Lower leg skin (tissue), 4 donors: ENCODE results near the gene PACC1. TPM values are rescaled to one million over a fixed set of nuclear protein-coding genes. Genes with fewer than 3 reads are reported as not detected.

Experiments used
- DNase-seq, 2 donors: peaks; one replicate each; pipeline ENCODE4 v3.0.0-alpha.2; 2019; ENCODE audit warnings: low spot score in 2 of 2
- H3K4me3 ChIP-seq: fragments of 200-600 bp; sonication (generic); 2 replicates; pipeline ENCODE4 v1.5.1; 2017; ENCODE audit warnings: mild to moderate bottlenecking, low read depth; ENCODE audit not compliant: poor library complexity, severe bottlenecking
- POLR2A ChIP-seq, 2 donors: fragments of 450-650 bp; IDR thresholded peaks; one replicate each; pipeline ENCODE4 v1.6.1; 2016 to 2017; ENCODE audit warnings: antibody characterized with exemption in 2 of 2, mild to moderate bottlenecking in 1 of 2, moderate library complexity in 1 of 2
- WGBS, 2 donors: methylation state at CpG; one replicate each; pipeline ENCODE4 v1.1.5; 2018; 5-methylcytosine and 5-hydroxymethylcytosine counted together
- intact Hi-C: fragments of 100-400 bp; cut with DNase I; formaldehyde crosslinking; loops from one replicate; pipeline ENCODE4 v1.15.0; 2023; ENCODE audit warnings: low total_unique reads
- total RNA-seq, 4 donors: library from RNA; depleted of rRNA; stranded (reverse); fragments of >200 nt; gene quantifications; one replicate each; pipeline ENCODE4 v1.1.0, GENCODE V29; 2016
- TF ChIP-seq, protein P1 (sequence below), 3 donors: fragments of 450-650 bp; IDR thresholded peaks; one replicate each; pipeline ENCODE4 v1.5.1; 2016; ENCODE audit warnings: antibody characterized with exemption in 3 of 3, mild to moderate bottlenecking in 3 of 3, moderate library complexity in 2 of 3

PACC1 gene
- total RNA-seq, 4 donors from 2014 or later, result 2.5 to 8.6 (median 6.1) TPM

- 49 to 52% methylated on average over 16 to 17 of the region's 17 CpGs for WGBS, 2 donors
- peak in 1 of 2 donors; percentile 53 for DNase-seq
- TF ChIP-seq, protein P1, sequence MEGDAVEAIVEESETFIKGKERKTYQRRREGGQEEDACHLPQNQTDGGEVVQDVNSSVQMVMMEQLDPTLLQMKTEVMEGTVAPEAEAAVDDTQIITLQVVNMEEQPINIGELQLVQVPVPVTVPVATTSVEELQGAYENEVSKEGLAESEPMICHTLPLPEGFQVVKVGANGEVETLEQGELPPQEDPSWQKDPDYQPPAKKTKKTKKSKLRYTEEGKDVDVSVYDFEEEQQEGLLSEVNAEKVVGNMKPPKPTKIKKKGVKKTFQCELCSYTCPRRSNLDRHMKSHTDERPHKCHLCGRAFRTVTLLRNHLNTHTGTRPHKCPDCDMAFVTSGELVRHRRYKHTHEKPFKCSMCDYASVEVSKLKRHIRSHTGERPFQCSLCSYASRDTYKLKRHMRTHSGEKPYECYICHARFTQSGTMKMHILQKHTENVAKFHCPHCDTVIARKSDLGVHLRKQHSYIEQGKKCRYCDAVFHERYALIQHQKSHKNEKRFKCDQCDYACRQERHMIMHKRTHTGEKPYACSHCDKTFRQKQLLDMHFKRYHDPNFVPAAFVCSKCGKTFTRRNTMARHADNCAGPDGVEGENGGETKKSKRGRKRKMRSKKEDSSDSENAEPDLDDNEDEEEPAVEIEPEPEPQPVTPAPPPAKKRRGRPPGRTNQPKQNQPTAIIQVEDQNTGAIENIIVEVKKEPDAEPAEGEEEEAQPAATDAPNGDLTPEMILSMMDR (IDR thresholded peaks at IDR 0.05), result no peak
- no peak for TF ChIP-seq POLR2A (IDR thresholded peaks at IDR 0.05)
- intact Hi-C loops, result no loop called here
- H3K4me3 ChIP-seq, result no peak overlapping the region
These were observed 19.1 kb upstream of the PACC1 start for GRCh38 chr1:212433577-212434462.

- WGBS, 2 donors, result 1% methylated on average over 29 to 63 of the region's 86 CpGs
- H3K4me3 ChIP-seq, result peak within 1 kb of the TSS; percentile 71
- peak; percentile 67 to 96 for DNase-seq
- intact Hi-C loops, result no loop called here
- TF ChIP-seq, protein P1 (IDR thresholded peaks at IDR 0.05), result no peak
- TF ChIP-seq POLR2A (IDR thresholded peaks at IDR 0.05), result peak in 1 of 2 donors; percentile 30
These were observed 18.2 kb upstream of the PACC1 start, which contains the start of gene NENF for GRCh38 chr1:212432661-212433576. Gene NENF (plus strand): TSS chr1:212432920. CDS start chr1:212432944, 24 bp downstream.

DNA sequence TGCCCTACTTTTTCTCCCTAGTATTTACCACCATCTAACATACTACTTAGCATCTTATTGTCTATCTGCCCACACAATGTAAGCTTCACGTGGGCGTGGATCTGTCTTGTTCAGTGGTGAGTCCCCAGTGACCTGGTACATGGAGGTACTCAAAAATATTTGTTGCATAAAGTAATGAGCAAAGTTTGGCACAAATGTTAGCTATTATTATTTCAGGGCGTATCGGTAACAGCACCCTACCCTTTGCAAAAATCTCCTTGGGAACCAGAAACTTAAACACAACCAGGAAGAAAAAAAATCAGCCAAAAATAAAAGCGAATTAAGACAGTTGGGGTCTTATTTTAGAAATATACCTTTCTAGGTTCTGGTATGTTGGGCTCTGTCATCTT lies 17.6 kb upstream of the PACC1 start:
- TF ChIP-seq, protein P1 (IDR thresholded peaks at IDR 0.05), result no peak
- no peak for TF ChIP-seq POLR2A (IDR thresholded peaks at IDR 0.05)
- intact Hi-C loops, result no loop called here
- DNase-seq, result no peak
- H3K4me3 ChIP-seq, result no peak overlapping the region
- WGBS, 2 donors, result 10 to 15% methylated on average over 5 of the region's 5 CpGs

DNA sequence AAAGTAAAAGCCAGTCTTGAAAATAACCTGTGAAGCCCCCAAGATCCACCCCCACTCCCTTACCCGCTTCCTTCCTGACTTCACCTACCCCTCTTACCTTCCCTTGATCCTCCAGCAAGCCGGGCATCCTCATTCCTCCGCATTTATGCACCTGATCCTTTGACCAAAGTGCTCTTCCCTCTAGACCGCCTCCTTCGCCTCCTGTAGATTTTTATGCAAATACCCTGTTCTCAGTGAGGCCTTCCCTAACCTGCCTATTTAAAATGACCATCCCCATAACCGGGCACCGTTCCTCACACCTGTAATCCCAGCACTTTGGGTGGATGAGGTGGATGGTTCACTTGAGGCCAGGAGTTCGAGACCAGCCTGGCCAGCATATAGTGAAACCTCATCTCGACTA lies 17.0 kb upstream of the PACC1 start:
- TF ChIP-seq, protein P1 (IDR thresholded peaks at IDR 0.05), result no peak
- TF ChIP-seq POLR2A (IDR thresholded peaks at IDR 0.05), result no peak
- WGBS, 2 donors, result 92 to 93% methylated on average over 9 of the region's 9 CpGs
- no peak overlapping the region for H3K4me3 ChIP-seq
- DNase-seq, result peak in 1 of 2 donors; percentile 50
- intact Hi-C loops, result no loop called here

DNA sequence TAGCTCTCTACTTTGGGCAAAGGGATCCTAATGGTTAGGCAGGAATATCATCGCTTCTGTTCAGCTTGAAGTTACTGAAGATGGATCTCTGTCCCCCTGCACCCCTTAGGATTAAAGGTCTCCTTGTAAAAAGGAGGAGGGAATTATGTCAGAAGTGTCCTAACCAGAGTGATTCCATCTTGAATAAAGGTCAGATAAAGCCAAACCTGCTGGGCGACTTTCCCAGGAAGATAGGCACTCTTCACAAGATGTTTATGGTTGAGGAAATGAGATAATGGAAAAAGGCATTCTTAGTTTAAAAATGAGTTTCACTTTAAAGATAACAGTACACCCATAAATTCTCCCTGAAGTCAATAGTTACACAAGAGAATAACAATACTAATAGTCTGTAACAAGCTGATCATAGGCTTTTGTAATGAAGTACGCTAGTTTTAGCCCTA lies 16.3 kb upstream of the PACC1 start:
- intact Hi-C loops, result no loop called here
- 74 to 76% methylated on average over 3 of the region's 3 CpGs for WGBS, 2 donors
- no peak overlapping the region for H3K4me3 ChIP-seq
- DNase-seq, result peak in 1 of 2 donors; percentile 17
- no peak for TF ChIP-seq POLR2A (IDR thresholded peaks at IDR 0.05)
- TF ChIP-seq, protein P1 (IDR thresholded peaks at IDR 0.05), result no peak
